Measurements from ENCODE around the gene COX17. TPM values are rescaled to one million over a fixed set of nuclear protein-coding genes. Genes with fewer than 3 reads are reported as not detected.
A peak's percentile ranks its signal among the peaks of the same experiment; 100 is the strongest.

The COX17 gene
- total RNA-seq, 5 donors from 2014 or later (not counting 1 experiment from before 2014, with no cell fraction given), result 20.5 to 33.1 (median 30.6) TPM

DNA sequence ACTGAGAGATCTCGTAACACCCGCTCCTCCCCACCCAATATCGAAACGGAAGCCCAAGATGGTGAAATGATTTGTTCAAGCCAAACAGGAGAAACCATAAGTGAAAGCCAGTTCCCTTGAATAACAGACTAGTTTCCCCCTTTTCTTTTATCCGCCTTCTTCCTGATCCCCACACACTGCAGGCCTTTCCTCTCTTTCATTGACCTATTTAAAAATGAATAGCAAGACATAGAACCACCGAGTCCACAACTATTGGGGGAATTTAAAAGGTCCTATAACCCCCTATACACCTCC, 382 bp upstream of the COX17 start:
- Mint-ChIP-seq H3K36me3 (peaks cover 17% of the 10 kb centered on the region), H3K4me1 (peaks cover 35 to 36% (median 35%) of the 10 kb centered on the region in 3 donors), H3K27ac (peak overlapping the region; percentile 94 to 97), H3K9me3 (no peaks in the 10 kb centered on the region), H3K4me3 (peak overlapping the region; percentile 81 to 87 (median 84)), H3K27me3 (no peaks in the 10 kb centered on the region)
- POLR2A ChIA-PET, result interaction anchor here in 1 of 2 donors (1.4 kb wide), 1 partner anchor 418 kb away, joined by 5 read pairs; no protein-coding TSS in a partner anchor
- H3K27ac ChIP-seq (ENCODE audit: low read length), result peak overlapping the region; percentile 96
- peaks cover 7 to 31% of the 10 kb centered on the region in 2 donors for H3K36me3 ChIP-seq (ENCODE audit: control insufficient read depth in 2 of 2, extremely low read depth in 1 of 2, insufficient read depth in 1 of 2, low read length in 1 of 2)
- peaks cover 9 to 15% of the 10 kb centered on the region in 2 experiments for H3K4me1 ChIP-seq (ENCODE audit: control insufficient read depth in 1 of 2, extremely low read depth in 1 of 2, insufficient read depth in 2 of 2, low read length in 2 of 2)
- 0% methylated on average over 1 of the region's 6 CpGs for WGBS (ENCODE audit: insufficient coverage)
- no peaks in the 10 kb centered on the region for H3K27me3 ChIP-seq (replicated peaks in 1 of 2; ENCODE audit: control insufficient read depth in 2 of 2, extremely low read depth in 1 of 2, insufficient read depth in 2 of 2, low read length in 1 of 2)
- no peak for ATAC-seq (replicated peaks in 1 of 4)
- H3K4me3 ChIP-seq (ENCODE audit: control insufficient read depth in 1 of 2, extremely low read depth in 1 of 2, low read length in 1 of 2), result peak overlapping the region; percentile 72 to 84
- no peaks in the 10 kb centered on the region for H3K9me3 ChIP-seq
- no peak for DNase-seq
- CTCF ChIA-PET, result interaction anchor here in 1 of 2 donors (0.6 kb wide), 1 partner anchor 213 kb away, joined by 3 read pairs; no protein-coding TSS in a partner anchor

DNA sequence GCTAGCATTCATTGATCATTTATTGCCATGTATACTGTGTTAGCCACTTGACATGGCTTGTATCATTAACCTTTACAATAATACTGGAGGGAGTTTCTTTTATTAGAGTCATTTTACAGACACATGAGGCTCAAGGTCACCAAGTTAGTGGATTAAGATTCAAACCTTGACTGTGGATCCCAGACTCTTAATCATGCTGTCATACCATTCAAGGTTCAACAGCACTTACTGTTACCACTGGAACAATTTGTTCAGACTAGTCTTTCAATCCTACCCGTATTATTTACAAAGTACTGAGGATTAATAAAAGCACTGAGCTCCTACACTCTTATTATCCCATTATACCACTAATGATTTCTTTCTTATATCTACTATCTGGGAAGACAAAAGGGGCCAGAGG, 1.2 kb downstream of the COX17 start:
- Mint-ChIP-seq H3K4me1 (peaks cover 44 to 48% (median 47%) of the 10 kb centered on the region in 3 donors), H3K4me3 (peak overlapping the region; percentile 81 to 87 (median 84)), H3K27me3 (no peaks in the 10 kb centered on the region), H3K36me3 (peaks cover 27% of the 10 kb centered on the region), H3K9me3 (no peaks in the 10 kb centered on the region), H3K27ac (peak overlapping the region; percentile 88 to 97)
- ChIA-PET POLR2A (interaction anchor here in 1 of 2 donors (1.0 to 1.4 kb wide), 2 partner anchors 419 to 1067 kb away, joined by 4 to 5 read pairs; partner anchors contain the start of genes GTF2E1 and RABL3), CTCF (interaction anchor here in 1 of 2 donors (0.6 to 1.2 kb wide), 3 partner anchors 216 to 920 kb away, joined by 3 read pairs; partner anchors contain the start of gene NDUFB4)
- no peak for ATAC-seq (replicated peaks in 1 of 4)
- DNase-seq, result no peak
- peaks cover 9 to 15% of the 10 kb centered on the region in 2 experiments for H3K4me1 ChIP-seq (ENCODE audit: control insufficient read depth in 1 of 2, extremely low read depth in 1 of 2, insufficient read depth in 2 of 2, low read length in 2 of 2)
- H3K9me3 ChIP-seq, result no peaks in the 10 kb centered on the region
- peaks cover 7 to 39% of the 10 kb centered on the region in 2 donors for H3K36me3 ChIP-seq (ENCODE audit: control insufficient read depth in 2 of 2, extremely low read depth in 1 of 2, insufficient read depth in 1 of 2, low read length in 1 of 2)
- H3K4me3 ChIP-seq (ENCODE audit: control insufficient read depth in 1 of 2, extremely low read depth in 1 of 2, low read length in 1 of 2), result peak overlapping the region in 1 of 2 donors; percentile 72
- no peaks in the 10 kb centered on the region for H3K27me3 ChIP-seq (replicated peaks in 1 of 2; ENCODE audit: control insufficient read depth in 2 of 2, extremely low read depth in 1 of 2, insufficient read depth in 2 of 2, low read length in 1 of 2)
- peak overlapping the region; percentile 73 for H3K27ac ChIP-seq (ENCODE audit: low read length)
- no CpG with 5 or more reads among the region's 1 CpG for WGBS (ENCODE audit: insufficient coverage)

DNA sequence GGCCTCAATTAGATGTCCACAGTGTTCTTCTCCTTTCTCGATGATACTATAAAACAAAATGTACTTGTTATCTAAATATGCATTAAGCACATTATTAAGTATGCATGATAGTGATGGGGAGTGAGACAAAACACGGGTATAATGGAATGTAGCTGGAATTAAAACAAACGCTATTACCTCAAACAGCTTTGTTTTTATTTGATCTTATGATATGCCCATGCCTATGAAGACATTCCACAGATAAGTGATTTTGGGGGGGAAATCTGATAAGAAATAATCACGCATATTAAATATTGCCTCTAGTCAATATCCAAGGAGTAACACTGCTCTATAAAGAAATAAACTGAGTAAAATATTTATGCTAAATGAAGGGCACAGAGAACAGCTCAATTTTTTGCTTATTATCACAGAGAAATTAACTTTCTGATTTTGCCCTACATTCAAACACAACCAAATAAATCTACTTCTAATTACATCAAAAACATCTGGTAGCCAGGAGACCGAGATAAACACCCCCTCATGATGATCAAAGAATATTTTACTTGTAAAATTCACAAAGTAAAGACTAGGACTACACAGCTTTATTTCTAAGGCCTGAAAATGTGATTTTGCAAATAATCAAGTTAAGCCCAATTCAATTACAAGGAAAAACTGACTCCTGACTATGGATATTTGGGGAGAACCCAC, 1.9 kb downstream of the COX17 start:
- H3K27ac Mint-ChIP-seq, result peak overlapping the region; percentile 8 to 97

DNA sequence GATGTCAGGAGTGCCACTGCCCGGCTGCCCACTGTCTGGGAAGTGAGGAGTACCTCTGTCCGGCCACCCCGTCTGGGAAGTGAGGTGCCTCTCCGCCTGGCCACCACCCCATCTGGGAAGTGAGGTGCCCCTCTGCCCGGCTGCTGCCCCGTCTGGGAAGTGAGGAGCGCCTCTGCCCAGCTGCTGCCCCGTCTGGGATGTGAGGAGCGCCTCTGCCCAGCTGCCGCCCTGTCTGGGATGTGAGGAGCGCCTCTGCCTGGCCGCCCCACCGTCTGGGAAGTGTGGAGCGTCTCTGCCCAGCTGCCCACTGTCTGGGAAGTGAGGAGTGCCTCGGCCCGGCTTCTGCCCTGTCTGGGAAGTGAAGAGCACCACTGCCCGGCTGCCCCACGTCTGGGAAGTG, 3.3 kb downstream of the COX17 start:
- Histone ChIP-seq H3K4me3 (ENCODE audit: control insufficient read depth in 1 of 2, extremely low read depth in 1 of 2, low read length in 1 of 2) (no peak overlapping the region), H3K27me3 (replicated peaks in 1 of 2; ENCODE audit: control insufficient read depth in 2 of 2, extremely low read depth in 1 of 2, insufficient read depth in 2 of 2, low read length in 1 of 2) (no peaks in the 10 kb centered on the region), H3K27ac (ENCODE audit: low read length) (no peak overlapping the region), H3K9me3 (no peaks in the 10 kb centered on the region), H3K36me3 (ENCODE audit: control insufficient read depth in 2 of 2, extremely low read depth in 1 of 2, insufficient read depth in 1 of 2, low read length in 1 of 2) (peaks cover 7 to 50% of the 10 kb centered on the region in 2 donors), H3K4me1 (ENCODE audit: control insufficient read depth in 1 of 2, extremely low read depth in 1 of 2, insufficient read depth in 2 of 2, low read length in 2 of 2) (peaks cover 9 to 15% of the 10 kb centered on the region in 2 experiments)
- POLR2A ChIA-PET, result no interaction called here
- no peak overlapping the region for H3K27ac Mint-ChIP-seq
- WGBS (ENCODE audit: insufficient coverage), result 94% methylated on average over 8 of the region's 18 CpGs
- ATAC-seq (replicated peaks in 1 of 4) (no peak), DNase-seq (no peak)
- peaks cover 37% of the 10 kb centered on the region for H3K36me3 Mint-ChIP-seq
- H3K9me3 Mint-ChIP-seq, result no peaks in the 10 kb centered on the region
- no peak overlapping the region for H3K4me3 Mint-ChIP-seq
- CTCF ChIA-PET, result no interaction called here
- H3K27me3 Mint-ChIP-seq, result no peaks in the 10 kb centered on the region
- H3K4me1 Mint-ChIP-seq, result peaks cover 47 to 55% (median 50%) of the 10 kb centered on the region in 3 donors

More for the DNA sequence above, 1.9 kb downstream of the COX17 start:
- no peak for ATAC-seq (replicated peaks in 1 of 4)
- CTCF ChIA-PET, result interaction anchor here in 1 of 2 donors (0.7 kb wide), 1 partner anchor 921 kb away, joined by 4 read pairs; no protein-coding TSS in a partner anchor
- H3K4me1 ChIP-seq (ENCODE audit: control insufficient read depth in 1 of 2, extremely low read depth in 1 of 2, insufficient read depth in 2 of 2, low read length in 2 of 2), result peaks cover 9 to 15% of the 10 kb centered on the region in 2 experiments
- Mint-ChIP-seq H3K9me3 (no peaks in the 10 kb centered on the region), H3K4me3 (peak overlapping the region; percentile 81 to 87 (median 84)), H3K4me1 (peaks cover 47 to 52% (median 47%) of the 10 kb centered on the region in 3 donors), H3K36me3 (peaks cover 33% of the 10 kb centered on the region), H3K27me3 (no peaks in the 10 kb centered on the region)
- H3K9me3 ChIP-seq, result no peaks in the 10 kb centered on the region
- POLR2A ChIA-PET, result interaction anchor here (0.6 to 0.8 kb wide), 2 partner anchors 73 to 655 kb away, joined by 3 read pairs; no protein-coding TSS in a partner anchor
- no peak overlapping the region for H3K4me3 ChIP-seq (ENCODE audit: control insufficient read depth in 1 of 2, extremely low read depth in 1 of 2, low read length in 1 of 2)
- 100% methylated on average over 1 of the region's 5 CpGs for WGBS (ENCODE audit: insufficient coverage)
- no peak for DNase-seq
- no peaks in the 10 kb centered on the region for H3K27me3 ChIP-seq (replicated peaks in 1 of 2; ENCODE audit: control insufficient read depth in 2 of 2, extremely low read depth in 1 of 2, insufficient read depth in 2 of 2, low read length in 1 of 2)
- H3K27ac ChIP-seq (ENCODE audit: low read length), result peak overlapping the region; percentile 26
- H3K36me3 ChIP-seq (ENCODE audit: control insufficient read depth in 2 of 2, extremely low read depth in 1 of 2, insufficient read depth in 1 of 2, low read length in 1 of 2), result peaks cover 7 to 44% of the 10 kb centered on the region in 2 donors

DNA sequence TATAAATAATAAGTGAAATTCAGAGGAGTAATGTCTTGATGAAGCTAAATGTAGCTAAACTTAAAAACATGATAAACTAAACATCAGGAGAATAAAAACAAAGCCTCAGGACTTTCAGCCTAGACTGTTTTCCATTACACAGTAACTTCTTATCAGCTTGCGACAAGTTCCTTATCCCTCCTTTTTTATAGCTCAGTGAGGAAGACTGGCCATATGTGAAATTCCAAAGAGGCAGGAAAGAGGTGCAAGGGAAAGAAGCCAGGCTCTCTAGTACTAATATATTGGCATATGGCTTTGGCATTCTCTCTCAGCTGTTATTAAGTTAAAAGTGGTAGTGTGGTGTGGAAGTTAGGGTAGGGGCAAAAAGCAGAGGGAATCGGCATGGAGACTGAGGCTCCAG, 4.4 kb downstream of the COX17 start:
- POLR2A ChIA-PET, result interaction anchor here in 1 of 2 donors (0.7 kb wide), 1 partner anchor 232 kb away, joined by 3 read pairs; no protein-coding TSS in a partner anchor
- Histone ChIP-seq H3K27ac (ENCODE audit: low read length) (no peak overlapping the region), H3K4me1 (ENCODE audit: control insufficient read depth in 1 of 2, extremely low read depth in 1 of 2, insufficient read depth in 2 of 2, low read length in 2 of 2) (peaks cover 6 to 14% of the 10 kb centered on the region in 2 experiments), H3K27me3 (replicated peaks in 1 of 2; ENCODE audit: control insufficient read depth in 2 of 2, extremely low read depth in 1 of 2, insufficient read depth in 2 of 2, low read length in 1 of 2) (no peaks in the 10 kb centered on the region), H3K36me3 (ENCODE audit: control insufficient read depth in 2 of 2, extremely low read depth in 1 of 2, insufficient read depth in 1 of 2, low read length in 1 of 2) (peaks cover 7 to 54% of the 10 kb centered on the region in 2 donors), H3K9me3 (no peaks in the 10 kb centered on the region), H3K4me3 (ENCODE audit: control insufficient read depth in 1 of 2, extremely low read depth in 1 of 2, low read length in 1 of 2) (no peak overlapping the region)
- no peak overlapping the region for H3K4me3 Mint-ChIP-seq
- WGBS (ENCODE audit: insufficient coverage), result no CpG with 5 or more reads among the region's 2 CpGs
- peaks cover 45 to 54% (median 49%) of the 10 kb centered on the region in 3 donors for H3K4me1 Mint-ChIP-seq
- H3K36me3 Mint-ChIP-seq, result peaks cover 37% of the 10 kb centered on the region
- no peak for ATAC-seq (replicated peaks in 1 of 4)
- no peak overlapping the region for H3K27ac Mint-ChIP-seq
- no peaks in the 10 kb centered on the region for H3K27me3 Mint-ChIP-seq
- no peaks in the 10 kb centered on the region for H3K9me3 Mint-ChIP-seq
- no peak for DNase-seq
- CTCF ChIA-PET, result interaction anchor here in 1 of 2 donors (0.6 kb wide), 1 partner anchor 12 kb away, joined by 3 read pairs; no protein-coding TSS in a partner anchor

DNA sequence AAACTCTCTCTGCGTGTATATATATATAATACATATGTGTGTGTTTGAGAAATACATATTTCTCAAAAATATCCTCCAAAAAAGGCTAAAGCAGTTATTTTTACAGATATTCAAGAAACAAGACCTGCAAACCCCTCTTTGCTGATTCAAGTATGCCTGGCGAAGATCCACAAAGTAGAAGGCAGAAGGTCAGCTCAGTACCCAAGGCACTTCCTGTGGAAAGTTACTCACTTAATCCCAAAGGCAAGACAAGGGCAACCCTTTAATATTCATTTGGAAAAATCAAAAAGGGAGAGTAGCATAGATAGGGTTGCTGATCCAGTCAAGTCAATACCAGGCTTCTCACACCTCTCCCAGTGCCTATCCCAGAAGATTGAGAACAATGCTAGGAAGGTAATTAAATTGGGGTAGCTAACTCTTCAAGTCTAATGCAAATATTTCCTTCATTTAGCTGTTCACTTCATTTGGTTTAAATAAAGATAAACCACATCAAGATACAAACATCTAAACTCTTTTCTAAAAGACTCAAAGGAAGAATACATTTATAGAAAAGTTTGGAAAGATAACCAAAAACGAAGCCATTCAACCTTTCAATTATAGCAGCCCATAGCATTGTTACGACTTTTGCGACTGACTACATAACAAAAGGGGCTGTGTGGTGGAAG, 7.2 kb downstream of the COX17 start:
- no peak overlapping the region for H3K4me3 ChIP-seq (ENCODE audit: control insufficient read depth in 1 of 2, extremely low read depth in 1 of 2, low read length in 1 of 2)
- ATAC-seq (replicated peaks in 1 of 4) (no peak), DNase-seq (no peak)
- POLR2A ChIA-PET, result no interaction called here
- H3K4me1 ChIP-seq (ENCODE audit: control insufficient read depth in 1 of 2, extremely low read depth in 1 of 2, insufficient read depth in 2 of 2, low read length in 2 of 2), result no peaks in the 10 kb centered on the region
- no peaks in the 10 kb centered on the region for H3K27me3 ChIP-seq (replicated peaks in 1 of 2; ENCODE audit: control insufficient read depth in 2 of 2, extremely low read depth in 1 of 2, insufficient read depth in 2 of 2, low read length in 1 of 2)
- CTCF ChIA-PET, result no interaction called here
- H3K27ac ChIP-seq (ENCODE audit: low read length), result no peak overlapping the region
- no peak overlapping the region for H3K27ac Mint-ChIP-seq
- H3K4me3 Mint-ChIP-seq, result no peak overlapping the region
- H3K36me3 ChIP-seq (ENCODE audit: control insufficient read depth in 2 of 2, extremely low read depth in 1 of 2, insufficient read depth in 1 of 2, low read length in 1 of 2), result peaks cover 7 to 46% of the 10 kb centered on the region in 2 donors
- WGBS (ENCODE audit: insufficient coverage), result no CpG with 5 or more reads among the region's 5 CpGs
- H3K36me3 Mint-ChIP-seq, result peaks cover 35% of the 10 kb centered on the region
- H3K27me3 Mint-ChIP-seq, result no peaks in the 10 kb centered on the region
- no peaks in the 10 kb centered on the region for H3K9me3 Mint-ChIP-seq
- H3K9me3 ChIP-seq, result no peaks in the 10 kb centered on the region
- peaks cover 21 to 30% (median 25%) of the 10 kb centered on the region in 3 donors for H3K4me1 Mint-ChIP-seq

All from T-cell (primary cell).